Dermis microvascular lymphatic vessel endothelial cell (primary cell): ENCODE results near the gene NUP214. TPM values are rescaled to one million over a fixed set of nuclear protein-coding genes. Genes with fewer than 3 reads are reported as not detected.
"Not testable (repeated sequence)": the region's sequence is repeated elsewhere in the genome, so short reads cannot be mapped to it uniquely, and the experiment has no call there.

Experiments
- DNase-seq, 2 donors: peaks; one replicate each; pipeline versions ENCODE4 v3.0.0 to v3.0.0-alpha.2; 2010; ENCODE audit warnings: low read depth in 2 of 2
- total RNA-seq: library from RNA; depleted of rRNA; stranded (reverse); fragments of >200 nt; gene quantifications from 2 replicates; pipeline ENCODE4 v1.2.1, GENCODE V29; 2014

The NUP214 gene
- total RNA-seq, 1 donor from 2014 or later: 7.6 TPM

GRCh38 chr9:131193051-131193450 lies 67.7 kb downstream of the NUP214 start:
- DNase-seq: no peak

GRCh38 chr9:131194762-131195161 lies 69.4 kb downstream of the NUP214 start:
- no peak for DNase-seq

- no peak for DNase-seq
These were observed 72.0 kb downstream of the NUP214 start for GRCh38 chr9:131197160-131197911.

- DNase-seq: no peak
These were observed 72.8 kb downstream of the NUP214 start for GRCh38 chr9:131198041-131198715.

GRCh38 chr9:131201856-131202255 lies 76.5 kb downstream of the NUP214 start:
- DNase-seq: no peak

GRCh38 chr9:131203431-131204218 lies 78.2 kb downstream of the NUP214 start:
- DNase-seq: peak in 1 of 2 donors; percentile 23

GRCh38 chr9:131204285-131204684 lies 78.9 kb downstream of the NUP214 start:
- DNase-seq: no peak

- DNase-seq: no peak
These were observed 81.1 kb downstream of the NUP214 start for GRCh38 chr9:131206495-131206894.

- not testable (repeated sequence) for DNase-seq
These were observed 86.5 kb downstream of the NUP214 start for GRCh38 chr9:131211920-131212319.

GRCh38 chr9:131214286-131214856 lies 89.0 kb downstream of the NUP214 start:
- DNase-seq: no peak

GRCh38 chr9:131214876-131215275 lies 89.5 kb downstream of the NUP214 start:
- DNase-seq: peak in 1 of 2 donors; percentile 93

- peak in 1 of 2 donors; percentile 93 for DNase-seq
These were observed 91.4 kb downstream of the NUP214 start for GRCh38 chr9:131216806-131217205.

GRCh38 chr9:131217331-131218031 lies 92.1 kb downstream of the NUP214 start:
- DNase-seq: peak in 1 of 2 donors; percentile 68

GRCh38 chr9:131218370-131218769 lies 93.0 kb downstream of the NUP214 start:
- DNase-seq: no peak

GRCh38 chr9:131220485-131220884 lies 95.1 kb downstream of the NUP214 start:
- DNase-seq: no peak

- DNase-seq: no peak
These were observed 97.1 kb downstream of the NUP214 start for GRCh38 chr9:131222460-131222859.

- peak in 1 of 2 donors; percentile 58 for DNase-seq
These were observed 100.8 kb downstream of the NUP214 start for GRCh38 chr9:131226226-131226625.

GRCh38 chr9:131227112-131227958 lies 101.9 kb downstream of the NUP214 start:
- DNase-seq: peak in 1 of 2 donors; percentile 84

GRCh38 chr9:131227959-131228460 lies 102.6 kb downstream of the NUP214 start:
- DNase-seq: peak in 1 of 2 donors; percentile 13

- no peak for DNase-seq
These were observed 103.6 kb downstream of the NUP214 start for GRCh38 chr9:131228988-131229387.
